GM18520 (cell line): ENCODE data around the gene OPCML.

Experiments
- ATAC-seq: cut with Tn5 transposase; IDR thresholded peaks from one replicate; pipeline ENCODE4 v1.9.1; 2021; ENCODE audit not compliant: unreplicated experiment

The OPCML gene

DNA sequence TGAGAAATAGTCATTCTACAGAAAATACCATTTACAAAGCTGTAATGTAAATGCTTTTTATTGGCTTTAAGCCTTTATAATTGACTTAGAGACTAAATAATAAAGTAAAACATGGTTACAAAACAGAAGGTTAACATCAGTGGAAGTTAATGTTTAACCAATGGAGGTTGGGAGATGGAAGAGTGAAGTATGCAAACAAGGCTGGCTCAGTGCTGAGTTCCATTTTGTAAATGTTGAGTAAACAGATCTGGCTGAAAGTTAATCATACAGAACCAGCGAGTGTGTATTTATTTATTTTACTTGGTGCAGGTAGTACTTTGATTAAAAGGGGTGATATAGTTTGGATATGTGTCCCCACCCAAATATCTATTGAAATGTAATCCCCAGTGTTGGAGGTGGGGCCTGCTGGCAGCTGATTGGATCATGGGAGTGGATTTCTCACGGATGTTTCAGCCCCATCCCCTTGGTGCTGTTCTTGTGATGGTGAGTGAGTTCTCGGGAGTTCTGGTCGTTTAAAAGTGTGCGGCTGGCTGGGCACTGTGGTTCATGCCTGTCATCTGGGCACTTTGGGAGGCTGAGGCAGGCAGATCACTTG lies 827.4 kb downstream of the OPCML start:
- no peak for ATAC-seq

DNA sequence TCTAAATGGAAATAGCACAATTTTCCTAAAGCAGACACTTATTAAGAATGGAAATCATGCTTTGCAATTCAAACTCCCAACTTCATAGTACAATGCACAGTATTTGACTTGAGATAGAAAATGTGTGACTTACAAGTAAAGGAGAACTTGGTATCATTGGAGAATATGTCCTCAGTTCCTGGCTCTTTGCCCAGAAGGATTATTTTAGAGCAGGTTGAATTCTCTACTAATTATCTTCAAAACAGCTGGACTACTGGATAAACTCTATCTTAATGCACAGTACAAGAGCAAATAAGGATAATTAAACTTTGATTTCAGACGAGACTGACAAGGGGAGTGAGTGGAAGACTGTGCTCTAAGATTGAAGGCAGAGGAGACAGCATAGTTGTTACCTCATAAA lies 839.4 kb downstream of the OPCML start:
- no peak for ATAC-seq

DNA sequence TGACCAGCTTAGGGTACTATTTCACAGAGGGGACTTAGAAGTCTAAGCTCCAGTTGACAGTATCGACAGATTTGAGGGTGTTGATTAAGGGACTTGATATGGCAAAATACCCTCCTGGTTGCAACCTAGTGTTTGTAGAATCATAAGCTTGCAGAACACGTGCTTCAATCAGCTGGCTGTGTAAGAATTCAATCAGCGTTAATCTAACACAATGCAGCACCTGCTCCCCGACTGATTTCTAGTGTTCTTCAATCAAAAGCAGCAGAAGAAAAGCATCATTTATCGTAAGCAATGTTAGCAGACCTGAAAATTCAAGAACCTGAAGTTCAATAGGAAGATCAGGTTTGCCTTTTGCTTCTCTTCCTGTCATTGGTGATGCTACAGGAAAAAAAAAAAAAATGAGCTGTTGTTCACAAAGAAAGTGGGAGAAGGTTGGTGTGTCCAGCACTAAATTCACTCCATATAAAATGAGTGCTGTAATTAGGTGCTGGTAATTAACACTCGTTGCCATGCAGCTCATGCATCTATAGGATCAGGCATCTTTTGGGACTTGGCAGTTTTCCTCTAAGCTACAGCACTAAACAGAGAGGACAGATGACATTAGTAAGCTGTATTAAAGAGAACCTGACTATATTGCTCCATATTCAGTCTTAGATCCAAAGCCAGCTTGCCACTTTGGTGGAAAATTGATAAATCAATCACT lies 840.3 kb downstream of the OPCML start:
- ATAC-seq, result no peak

DNA sequence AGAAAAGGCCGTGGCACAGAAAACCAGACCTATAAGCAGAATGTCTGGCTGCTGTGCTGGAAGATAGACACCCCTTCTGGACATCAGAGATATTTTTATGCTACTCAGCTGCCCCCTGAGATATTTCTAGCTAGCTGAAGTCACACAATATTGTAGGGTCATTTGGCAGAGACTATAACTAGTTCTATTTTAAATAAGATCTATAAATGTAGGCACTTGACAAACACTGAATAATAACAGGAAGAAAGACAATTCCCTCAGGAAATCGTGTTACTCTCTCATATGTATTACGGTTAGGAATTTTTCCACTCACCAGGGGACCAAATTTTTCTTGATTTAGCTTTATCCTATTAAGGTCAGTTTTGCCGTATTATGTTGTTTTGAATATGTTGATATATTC lies 845.4 kb downstream of the OPCML start:
- no peak for ATAC-seq

DNA sequence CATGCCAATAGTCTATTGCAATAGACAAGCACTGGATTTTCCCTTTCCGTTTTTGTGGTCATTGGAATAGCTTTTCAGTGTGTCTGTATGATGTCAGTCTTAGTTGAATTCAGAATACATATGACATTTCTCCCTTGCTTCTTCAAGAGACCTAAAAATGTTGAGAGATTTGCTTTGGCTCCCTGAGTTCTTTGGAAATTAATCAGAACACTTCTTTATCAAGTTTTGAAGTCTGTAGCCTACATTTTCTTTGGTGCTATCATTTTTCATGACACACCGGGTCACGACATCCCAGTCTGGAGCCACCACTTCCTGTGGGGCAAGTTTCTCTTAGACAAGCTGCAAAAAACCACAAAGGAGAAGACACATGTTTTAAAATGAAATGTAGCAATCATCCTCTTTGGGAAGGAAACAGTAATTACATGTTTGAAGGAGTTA lies 847.1 kb downstream of the OPCML start:
- no peak for ATAC-seq

DNA sequence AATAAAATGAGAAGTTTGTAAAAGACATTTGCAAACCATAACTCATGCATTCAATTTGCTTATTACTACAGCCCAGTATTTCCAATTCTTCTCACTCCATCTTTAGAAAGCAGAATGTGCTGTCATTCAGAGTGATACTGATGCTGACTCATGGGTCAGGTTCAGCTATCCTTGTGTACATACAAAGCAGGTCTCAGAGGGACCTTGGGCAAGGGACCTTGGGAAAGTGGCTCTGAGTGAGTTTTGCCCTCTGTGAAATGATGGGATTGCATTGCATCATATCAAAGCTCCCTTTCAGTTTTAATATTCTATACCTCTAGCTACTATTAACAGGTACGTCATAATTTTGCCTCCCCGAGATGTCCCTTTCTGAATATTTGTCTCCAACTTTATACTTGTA lies 848.7 kb downstream of the OPCML start:
- no peak for ATAC-seq

DNA sequence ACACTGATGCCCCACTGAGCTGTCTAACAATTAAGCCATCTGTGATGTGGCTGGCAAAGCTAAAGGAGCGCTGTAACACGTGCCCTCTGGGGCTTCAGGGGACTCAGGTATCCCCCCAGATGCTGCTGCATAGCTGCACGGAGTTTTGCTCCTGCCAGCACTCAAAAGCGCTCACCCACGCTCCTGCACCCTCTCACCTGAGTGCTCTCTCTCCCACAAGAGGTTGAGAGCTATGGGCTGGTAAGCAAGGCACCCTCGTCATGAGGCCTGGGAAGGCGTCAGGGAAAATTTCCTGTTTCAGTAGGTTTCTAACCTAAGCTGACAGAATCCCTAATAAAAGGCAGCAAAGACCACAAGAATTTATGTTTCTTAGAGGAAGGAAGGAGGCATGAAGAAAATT lies 850.3 kb downstream of the OPCML start:
- no peak for ATAC-seq

DNA sequence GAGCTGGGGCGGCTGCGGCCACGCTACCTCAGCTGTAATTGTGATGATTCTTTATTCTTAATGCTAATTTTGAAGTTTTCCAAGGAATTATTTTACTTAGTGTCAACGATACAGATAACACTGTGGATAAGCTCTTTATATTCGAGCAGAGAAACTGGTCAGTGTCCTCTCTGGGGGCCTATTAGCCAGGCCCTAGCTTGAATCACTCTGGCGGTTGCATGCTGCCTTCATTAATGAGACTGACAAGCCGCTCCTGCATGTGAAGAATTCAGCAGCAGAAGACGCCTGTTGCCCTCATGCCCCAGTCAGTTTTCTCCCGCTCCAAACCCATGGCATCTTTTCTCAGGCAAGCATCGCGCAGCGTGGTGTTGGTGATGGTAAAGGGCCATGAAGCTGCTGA lies 851.7 kb downstream of the OPCML start:
- no peak for ATAC-seq

DNA sequence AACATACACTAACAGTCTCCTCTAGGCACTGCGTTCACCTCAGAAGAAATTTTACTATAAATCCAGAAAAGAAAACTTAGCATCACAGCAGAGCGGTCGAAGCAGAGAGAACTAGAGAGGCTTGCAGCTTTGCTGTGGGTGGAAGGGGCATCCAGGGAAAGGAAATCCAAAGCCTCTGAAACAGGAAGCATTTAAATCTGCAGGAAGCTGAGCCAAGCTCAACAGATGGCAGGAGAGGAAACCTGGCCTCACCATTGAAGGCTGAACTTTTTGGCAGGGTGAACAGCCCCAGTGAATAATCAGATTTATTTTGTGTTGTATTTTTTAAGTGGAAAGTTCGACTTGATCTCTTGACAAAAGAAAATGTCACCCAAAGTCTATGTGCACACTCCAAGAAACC lies 858.1 kb downstream of the OPCML start:
- no peak for ATAC-seq

DNA sequence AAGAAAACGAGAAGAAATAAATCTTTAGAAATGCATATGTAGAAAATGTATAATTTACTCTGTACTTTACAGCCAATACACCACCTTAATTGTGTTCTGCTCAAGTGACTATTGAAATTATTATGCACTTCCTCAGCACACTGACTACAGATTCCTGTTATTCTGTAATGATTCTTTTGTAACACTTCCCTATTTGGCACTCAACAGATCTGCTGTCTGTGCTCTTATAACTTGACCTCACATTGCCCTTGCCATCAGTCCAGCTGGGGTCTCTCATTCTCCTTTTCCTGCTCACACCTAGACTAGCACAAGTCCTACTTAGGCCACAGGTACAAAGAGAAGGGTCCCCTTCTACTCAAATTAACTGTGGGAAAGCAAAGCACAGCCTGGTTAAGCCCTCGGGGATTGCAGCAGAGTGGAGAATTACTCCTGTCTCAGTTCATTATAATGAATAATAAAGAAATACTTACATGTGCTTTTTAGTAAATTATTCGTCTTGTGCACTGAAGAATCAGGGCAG lies 860.4 kb downstream of the OPCML start:
- no peak for ATAC-seq

DNA sequence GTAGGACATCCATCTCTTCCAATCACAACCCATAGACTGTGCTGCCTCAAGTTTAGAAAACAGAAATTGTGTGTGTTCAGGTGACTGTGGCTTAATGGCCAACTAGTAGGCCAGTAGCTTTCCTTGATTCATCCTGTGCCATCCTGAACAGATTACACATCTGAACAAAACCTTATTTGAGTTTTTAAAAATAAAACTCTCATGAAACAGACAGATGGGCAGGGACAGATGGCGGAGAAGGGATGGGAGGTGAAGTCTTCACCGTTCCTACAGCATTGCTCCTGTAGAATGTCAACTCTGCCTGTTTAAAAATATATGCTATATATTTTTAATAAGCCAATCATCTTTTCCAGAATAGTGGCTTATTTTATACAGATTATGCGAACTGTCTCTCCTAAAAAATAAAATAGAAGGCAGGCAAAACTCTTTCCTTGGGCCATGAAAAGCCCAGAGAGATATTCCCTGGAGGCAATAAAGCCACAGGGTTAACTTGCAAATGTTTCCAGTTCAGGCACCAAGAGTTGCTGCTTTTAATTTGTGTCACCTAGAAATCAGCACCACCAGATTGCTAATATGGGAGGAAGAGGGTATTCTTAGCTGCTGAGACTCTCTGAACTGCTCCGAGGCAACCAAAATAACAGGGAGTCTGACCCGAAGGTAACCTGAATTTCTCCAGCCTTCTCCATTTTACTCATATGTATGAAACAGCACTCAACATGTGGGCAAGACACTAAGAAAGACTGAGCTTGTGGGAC lies 861.2 kb downstream of the OPCML start:
- ATAC-seq, result no peak

DNA sequence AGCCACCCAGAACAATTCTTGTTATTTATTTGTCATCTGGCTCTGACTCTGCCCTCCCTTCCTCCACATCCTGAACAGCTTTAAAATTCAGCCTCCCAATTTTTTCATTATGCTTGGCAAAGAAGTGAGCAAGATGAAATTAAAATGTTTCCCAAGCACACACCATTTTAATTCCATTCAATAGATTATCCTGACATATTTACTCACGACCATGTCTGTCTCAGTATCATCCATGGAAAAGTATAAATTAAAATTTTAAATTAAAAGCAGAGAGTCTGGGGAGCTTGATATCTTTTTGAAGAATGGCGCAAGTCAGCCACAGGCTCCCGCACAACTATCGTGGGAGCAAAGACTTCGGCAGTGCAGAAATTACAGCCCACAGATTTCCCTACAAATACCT lies 862.4 kb downstream of the OPCML start:
- no peak for ATAC-seq

DNA sequence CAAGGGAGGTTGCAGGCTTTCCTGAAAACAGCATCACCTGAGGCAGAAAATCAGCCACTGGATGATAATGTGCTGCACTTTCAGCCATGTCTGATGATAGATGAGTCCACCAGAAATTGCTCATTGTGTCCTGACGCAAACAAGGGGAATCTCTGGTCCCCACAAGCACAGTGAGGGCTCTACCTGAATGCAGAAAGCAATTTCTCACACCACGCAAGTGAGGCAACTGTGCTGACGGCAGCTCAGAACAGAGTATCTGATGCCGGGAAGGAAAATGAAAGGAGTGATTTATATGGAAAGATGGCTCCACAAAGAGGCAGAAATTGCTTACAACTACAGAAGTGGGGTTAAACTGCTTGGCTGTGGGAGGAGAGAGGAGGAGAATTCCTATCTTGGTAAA lies 867.1 kb downstream of the OPCML start:
- no peak for ATAC-seq

DNA sequence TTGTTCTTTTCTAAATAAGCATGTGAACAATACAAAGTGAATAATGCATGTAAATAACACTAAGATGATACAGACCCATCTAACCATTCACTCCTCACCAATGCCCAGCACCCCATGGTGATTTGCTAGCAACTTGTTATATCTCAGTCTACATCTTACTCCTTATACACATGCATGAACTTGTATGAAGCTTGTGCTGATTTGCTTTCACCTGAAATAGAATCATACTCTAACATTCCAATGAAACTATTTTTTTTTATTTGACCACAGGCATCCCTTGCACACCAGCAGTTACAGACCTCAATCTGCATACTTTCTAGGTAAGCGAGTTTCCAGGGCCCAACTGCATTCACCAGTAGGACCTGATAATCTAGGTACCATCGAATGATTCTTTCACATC lies 873.6 kb downstream of the OPCML start:
- no peak for ATAC-seq

DNA sequence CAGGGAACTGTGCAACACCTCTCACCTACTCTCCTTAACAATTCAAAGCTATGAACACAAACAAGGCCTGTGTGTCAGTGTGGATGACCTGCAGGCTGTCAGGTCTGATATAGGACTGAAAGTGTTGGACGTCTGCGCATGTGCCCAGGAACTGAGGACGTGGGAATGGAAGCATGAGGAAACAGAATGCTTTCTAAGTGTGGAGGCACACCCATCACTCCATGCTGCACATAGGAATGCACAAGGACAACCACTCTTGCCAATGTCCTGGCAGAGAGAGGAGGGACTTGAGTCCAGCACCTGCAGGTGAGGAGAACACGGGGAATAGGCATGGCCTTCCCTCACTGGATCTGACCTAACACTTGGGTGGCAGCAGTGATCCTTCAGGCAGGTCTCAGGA lies 874.3 kb downstream of the OPCML start:
- ATAC-seq, result no peak

DNA sequence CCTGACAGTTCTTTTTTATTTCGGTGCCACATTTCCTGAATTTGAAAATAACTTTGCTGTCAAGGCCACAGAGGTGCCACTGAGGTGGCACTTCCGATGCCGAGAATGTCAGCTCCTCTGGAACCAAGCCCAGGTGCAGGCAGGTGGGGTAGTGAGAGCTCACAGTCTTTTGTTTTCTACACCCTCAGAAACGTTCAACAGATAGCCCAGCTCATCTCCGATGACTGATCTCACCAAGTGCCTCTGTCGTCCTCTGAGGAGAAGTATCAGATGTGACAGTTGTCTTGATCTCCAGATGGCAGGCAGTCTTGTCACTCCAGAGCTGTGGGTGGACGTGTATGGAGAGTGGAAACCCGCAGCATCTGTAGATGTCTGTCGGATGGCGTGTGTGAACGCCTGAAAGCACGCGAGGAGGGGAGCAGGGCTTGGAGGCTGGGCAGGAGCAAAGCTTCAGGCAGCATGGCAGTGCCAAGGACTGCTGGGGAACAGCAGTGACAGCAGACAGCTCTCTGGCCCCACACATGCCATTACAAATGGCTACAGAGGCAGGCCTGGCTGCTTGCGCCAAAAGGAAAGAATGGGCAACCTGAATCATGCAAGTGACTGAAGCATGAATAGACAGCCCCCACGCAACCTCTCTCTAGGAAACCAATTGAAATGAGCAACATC lies 877.0 kb downstream of the OPCML start:
- ATAC-seq, result no peak

DNA sequence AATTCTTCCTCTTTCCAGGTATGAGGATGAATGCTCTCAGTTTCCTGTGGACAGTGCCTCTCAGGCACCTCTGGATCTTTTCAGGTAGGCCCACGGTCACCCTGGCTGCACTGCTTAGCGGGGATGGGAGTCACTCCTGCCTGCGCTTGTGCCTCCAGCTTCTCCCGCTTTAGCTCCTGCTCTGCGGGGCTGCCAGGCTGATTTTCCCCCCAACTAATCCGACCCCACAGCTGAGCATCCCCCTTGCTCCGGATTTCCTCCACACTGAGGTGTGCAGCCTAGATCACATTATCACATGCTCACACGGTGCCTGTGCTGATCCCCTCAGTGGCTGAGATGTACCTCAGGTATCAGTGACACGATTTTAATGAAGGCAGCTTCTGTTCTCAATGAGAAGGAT lies 879.1 kb downstream of the OPCML start:
- ATAC-seq, result no peak

DNA sequence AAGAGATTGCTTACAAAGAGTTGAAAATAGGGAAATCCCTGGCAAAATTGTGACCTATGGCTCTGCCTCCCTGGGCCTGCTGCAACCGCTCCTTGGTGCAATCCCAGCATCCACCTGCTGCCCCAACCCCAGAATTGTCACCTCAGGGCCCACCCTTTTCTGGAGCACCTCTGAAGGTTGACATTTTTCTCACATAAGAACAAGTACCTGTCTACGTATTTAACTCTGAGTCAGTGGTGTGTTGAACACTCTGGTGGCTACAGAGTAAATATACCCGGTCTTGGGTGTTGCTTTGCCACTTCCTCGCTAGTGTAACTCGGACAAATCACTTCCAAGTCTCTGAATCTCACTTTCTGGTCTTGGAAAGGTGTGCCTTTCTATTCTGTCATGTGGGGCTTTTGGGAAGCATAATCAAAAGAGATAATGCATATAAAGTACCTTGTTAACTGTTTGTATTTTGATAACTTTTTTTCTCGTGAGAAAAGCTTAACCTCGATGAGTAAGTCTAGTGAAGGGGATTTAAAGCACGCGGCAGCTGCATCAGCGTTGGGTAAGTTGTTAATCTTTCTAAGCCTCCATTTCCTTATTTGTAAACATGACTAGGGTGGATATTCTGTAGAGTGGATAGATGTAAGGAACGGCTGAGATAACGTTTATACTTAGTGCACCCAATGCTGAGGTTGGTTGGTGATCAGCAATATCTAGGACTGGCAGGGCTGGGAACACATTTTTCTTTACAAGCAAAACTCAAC lies 881.2 kb downstream of the OPCML start:
- ATAC-seq, result no peak

DNA sequence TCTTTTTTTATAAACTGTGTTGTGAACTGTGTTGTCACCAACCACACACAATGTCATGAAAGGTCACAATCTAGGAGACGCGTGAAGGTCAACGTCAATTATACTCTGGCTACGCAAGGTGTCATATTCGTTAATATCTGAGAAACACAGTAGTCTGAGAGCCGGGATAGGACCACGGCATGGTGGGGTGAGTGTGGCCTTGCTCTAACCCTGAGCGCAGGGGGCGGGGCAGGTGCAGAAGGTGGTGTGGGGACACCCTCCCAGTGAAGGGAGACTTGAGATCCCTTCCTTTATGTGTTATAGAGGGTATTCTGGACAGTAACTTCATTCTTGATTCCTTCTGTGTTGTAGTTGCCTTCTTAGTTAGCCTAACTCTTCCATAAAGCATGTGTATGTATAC lies 883.0 kb downstream of the OPCML start:
- no peak for ATAC-seq

DNA sequence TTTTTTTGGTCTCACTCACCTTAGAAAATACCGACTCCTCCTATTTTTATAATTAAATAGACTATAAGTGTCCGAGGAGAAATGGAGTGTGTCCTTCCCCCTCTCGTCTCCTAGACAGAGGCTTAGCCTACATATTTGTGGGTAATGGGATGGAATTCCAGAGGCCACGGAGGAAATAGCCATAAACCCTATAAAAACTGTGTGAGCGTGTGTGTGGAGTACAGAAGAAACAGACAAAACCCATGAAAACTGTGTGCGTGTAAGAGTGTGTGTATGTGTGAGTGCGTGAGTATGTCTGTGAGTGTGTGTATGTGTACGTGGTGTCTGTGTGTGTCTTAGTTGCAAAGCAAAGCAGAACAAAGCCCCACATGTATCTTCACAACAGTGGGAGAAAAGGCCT lies 883.5 kb downstream of the OPCML start:
- no peak for ATAC-seq

DNA sequence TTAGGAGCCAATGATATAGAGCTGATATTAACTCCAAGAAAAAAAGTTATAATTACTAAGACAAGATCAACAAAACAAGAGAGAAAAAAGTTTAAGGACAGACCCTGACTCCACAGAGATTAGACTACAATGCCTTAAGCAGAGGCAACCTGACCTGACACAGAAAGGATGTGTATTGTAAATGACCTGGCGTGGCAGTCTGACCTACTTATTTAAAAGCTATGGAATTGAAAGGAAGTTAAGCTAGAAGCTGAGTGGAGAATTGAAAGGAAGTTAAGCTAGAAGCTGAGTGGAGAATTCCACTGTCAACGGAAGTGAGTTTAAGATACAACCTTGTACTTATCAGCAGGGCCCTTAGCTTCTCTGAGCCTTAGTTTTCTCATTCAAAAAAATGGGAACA lies 885.4 kb downstream of the OPCML start:
- no peak for ATAC-seq
